GM19324 (cell line): ENCODE data around the gene SFXN1.

Experiments
- ATAC-seq: cut with Tn5 transposase; IDR thresholded peaks from one replicate; pipeline ENCODE4 v1.9.1; 2021; ENCODE audit warnings: mild to moderate bottlenecking, moderate library complexity; ENCODE audit not compliant: unreplicated experiment, low FRiP score

Gene SFXN1

GRCh38 chr5:175567954-175568353, 89.6 kb downstream of the SFXN1 start:
- no peak for ATAC-seq

- no peak for ATAC-seq
These were observed 91.3 kb downstream of the SFXN1 start for GRCh38 chr5:175569701-175570100.

GRCh38 chr5:175572886-175573285, 94.5 kb downstream of the SFXN1 start:
- ATAC-seq: no peak

- ATAC-seq: no peak
These were observed 95.3 kb downstream of the SFXN1 start for GRCh38 chr5:175573493-175574269.

GRCh38 chr5:175575301-175575700, 96.9 kb downstream of the SFXN1 start:
- ATAC-seq: no peak

GRCh38 chr5:175576096-175576495, 97.7 kb downstream of the SFXN1 start:
- ATAC-seq: no peak

- ATAC-seq: no peak
These were observed 98.2 kb downstream of the SFXN1 start for GRCh38 chr5:175576591-175576990.
